GM18498 (cell line): ENCODE measurements around the gene GPC5.
A peak's percentile ranks its signal among the peaks of the same experiment; 100 is the strongest.

ENCODE experiments used
- ATAC-seq: cut with Tn5 transposase; IDR thresholded peaks from one replicate; pipeline ENCODE4 v1.9.1; 2021; ENCODE audit warnings: mild to moderate bottlenecking, moderate library complexity; ENCODE audit not compliant: unreplicated experiment

The GPC5 gene

DNA sequence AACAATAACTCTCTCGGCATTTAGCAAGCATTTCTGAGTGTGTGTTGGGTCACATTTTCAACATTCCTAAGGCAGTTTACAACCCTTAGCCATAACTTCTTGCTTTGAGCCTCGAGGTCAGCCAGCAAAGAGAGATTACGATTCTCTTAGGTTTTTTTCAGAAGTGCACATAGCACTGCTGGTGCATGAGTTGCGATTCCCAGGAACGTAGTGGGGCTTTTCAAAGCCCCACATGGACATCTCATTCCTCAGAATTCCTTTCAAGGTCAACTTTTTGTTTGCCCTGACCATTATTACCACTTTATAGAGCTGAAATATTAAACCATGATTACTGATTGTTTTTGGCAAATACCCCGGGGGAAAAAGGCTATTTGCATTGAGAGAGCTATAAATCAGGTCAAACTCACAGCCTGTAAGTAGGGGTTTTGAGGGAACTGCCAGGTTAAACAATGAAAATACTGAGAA lies 705.3 kb downstream of the GPC5 start:
- ATAC-seq = no peak

DNA sequence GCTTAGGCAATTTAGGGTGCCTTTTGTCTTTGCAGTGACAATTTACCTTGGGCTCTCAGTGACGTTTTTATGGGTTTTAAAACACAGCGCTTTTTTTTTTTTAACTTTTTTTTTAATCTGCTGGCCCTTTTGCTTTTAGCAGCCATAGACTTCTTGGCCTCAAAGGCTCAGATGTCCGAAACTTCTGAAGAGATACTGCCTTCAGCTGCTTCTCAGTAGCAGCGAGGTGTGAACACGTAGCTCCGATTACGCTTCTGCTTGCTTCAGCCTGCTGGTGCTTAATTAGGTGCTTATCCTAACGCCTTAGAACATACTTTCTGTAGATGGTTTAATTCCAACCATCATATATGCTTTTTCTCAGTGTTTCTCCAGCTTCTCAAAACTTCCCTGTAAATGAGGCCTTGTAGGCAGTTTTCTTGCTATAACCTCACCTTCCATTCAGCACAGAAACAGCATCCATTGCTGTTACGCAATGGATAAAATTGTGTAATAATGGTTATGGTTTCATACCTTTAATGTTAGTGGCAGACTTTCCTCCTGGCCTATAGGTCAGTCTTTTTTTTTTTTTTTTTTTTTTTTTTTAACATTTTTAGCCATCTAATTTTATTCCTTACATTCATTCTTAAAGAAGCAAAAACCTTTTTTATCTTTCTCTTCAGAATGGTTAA lies 723.9 kb downstream of the GPC5 start:
- no peak for ATAC-seq

DNA sequence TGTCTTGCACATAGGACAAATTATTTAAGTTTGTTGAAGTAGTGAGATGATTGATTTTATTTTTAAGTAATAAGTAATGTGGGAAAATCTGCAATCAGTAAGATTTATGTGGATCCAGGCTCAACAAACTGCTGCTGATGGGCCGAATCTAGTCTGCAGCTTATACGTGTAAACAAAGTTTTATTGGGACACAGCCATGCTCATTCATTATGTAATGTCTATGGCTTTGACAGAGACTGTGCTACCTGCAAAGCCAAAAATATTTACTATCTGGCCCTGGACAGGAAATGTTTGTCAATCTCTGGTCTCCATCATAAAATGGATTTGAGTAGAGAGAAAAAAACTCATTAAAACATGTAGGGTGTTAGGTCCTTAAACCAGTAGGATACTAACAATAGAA lies 728.0 kb downstream of the GPC5 start:
- no peak for ATAC-seq

DNA sequence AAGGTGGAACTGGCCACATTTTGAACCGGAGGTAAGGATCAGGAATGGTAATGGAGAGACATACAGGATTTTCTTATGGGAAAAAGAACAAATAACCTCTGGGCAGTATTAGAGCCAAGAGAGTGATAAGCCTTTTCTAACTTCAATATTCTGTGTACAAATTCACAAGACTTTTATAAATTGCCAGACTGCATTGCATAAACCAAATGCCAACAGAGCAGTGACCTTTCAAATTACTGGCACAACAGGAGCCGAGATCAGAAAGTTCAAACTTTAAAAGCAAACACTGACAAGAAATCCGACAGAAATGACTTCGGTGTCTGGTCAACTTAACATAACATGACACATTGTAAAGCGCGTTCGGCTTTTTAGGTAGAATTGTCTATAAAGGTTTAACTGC lies 737.1 kb downstream of the GPC5 start:
- ATAC-seq = no peak

DNA sequence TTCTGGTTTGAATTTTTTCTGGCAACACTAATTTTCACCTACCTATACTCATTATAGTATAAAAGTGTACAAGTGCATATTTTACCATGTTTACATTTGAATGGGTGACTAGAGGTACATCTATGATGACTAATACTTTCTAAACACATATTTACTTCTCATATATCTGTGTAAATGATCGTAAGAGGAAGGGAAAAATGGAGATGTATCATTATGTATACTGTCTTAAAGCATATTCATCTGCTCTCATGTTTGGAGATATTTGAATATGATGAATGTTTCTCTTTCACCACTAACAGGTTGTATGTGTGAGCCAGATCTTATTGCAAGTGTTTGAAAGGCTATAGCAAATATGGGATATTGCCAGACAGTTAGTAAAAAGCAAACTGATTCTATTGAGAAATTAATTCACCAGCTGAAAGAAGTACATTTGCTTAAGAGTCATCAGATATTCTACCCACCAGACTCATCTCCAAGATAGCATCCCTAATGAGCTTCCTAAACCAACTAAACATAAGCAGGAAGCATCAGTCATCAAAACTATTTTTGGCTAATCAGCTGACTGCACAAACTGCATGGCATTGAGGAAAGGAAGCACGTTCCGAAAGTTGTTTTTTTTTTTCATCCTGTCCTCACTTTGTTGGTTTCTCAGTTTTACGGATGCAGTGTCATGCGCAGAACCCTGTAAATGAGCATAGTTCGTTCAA lies 738.2 kb downstream of the GPC5 start:
- no peak for ATAC-seq

DNA sequence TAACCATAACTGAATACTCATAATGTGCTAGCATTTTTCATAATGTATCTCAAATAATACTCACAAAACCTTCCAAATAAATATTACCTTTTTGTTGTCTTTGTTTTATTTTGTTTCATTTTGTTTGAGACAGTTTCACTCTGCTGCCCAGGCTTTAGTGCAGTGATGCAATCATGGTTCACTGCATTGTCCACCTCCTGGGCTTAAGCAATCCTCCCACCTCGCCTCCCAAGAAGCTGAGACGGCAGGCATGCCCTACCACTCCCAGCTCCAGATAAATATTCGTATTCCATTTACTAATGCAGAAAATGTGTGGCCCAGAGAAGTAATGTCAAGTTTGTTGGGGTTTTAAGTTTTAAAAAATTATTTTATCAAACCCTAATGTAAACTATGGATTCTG lies 739.1 kb downstream of the GPC5 start:
- no peak for ATAC-seq

DNA sequence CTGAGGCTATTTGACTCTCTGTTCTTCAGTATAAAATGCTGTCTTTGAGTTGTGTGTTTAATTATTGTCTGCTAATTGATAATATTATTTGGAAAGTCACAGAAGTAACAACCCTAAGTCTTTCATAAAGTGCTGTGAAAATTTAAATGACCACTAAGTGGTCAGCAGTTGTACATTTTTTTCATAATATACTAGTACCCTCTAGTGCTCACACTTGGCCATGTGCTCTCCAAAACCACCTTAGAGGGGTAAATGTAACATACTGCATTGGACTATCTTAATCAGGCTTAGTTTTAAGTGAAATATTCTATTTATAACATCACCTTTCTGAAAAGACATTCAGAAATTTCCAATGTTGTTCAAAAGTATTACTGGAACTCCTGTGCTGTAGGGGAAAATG lies 745.3 kb downstream of the GPC5 start:
- ATAC-seq = no peak

DNA sequence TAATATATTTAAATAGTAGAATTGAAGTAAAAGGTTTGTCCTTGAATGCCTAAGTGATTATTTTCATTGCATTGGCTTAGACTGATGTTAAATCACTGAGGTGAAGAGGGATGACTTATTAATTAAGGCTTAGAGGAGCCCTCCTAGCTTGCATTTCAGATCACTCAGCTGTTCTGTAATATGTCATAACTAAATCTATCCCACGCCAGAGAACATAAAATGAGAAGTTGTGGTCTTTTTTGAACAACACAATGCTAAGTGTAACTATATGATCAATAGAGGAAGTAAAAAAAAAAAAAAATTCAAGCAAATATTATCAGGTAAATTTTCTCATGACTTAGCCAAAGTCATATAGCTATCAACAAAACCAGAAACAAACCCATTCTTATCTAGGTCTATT lies 752.2 kb downstream of the GPC5 start:
- ATAC-seq = no peak

DNA sequence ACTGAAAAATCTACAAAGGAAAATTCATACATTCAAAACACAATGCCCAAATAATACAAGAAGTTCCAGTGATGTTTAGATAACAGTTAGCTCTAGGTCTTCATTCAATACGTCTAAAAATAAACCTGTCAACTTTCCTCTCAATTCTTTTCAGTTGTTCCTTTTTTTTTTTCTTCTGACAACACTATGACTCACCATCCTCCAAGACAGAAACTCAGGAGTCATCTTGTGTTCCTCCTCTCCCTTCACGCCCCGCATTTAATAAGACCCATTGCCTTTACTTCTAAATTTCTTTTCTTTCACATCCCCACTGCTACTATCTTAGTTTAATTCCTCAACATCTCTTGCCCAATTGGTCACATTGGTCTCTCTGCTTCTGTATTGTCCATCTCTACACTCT lies 759.9 kb downstream of the GPC5 start:
- ATAC-seq = no peak

DNA sequence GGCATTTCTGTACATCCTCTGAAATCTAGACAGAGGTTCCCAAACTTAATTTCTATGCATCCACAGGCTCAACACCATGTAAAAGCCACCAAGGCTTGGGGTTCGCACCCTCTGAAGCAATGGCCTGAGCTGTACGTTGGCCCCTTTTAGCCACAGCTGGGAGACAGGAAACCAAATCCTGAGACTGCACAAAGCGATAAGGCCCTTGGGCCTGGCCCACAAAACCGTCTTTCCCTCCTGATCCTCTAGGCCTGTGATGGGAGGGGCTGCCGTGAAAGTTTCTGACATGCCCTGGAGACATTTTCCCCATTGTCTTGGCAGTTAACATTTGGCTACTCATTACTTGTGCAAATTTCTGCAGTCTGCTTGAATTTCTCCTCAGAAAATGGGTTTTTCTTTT lies 766.4 kb downstream of the GPC5 start:
- no peak for ATAC-seq

DNA sequence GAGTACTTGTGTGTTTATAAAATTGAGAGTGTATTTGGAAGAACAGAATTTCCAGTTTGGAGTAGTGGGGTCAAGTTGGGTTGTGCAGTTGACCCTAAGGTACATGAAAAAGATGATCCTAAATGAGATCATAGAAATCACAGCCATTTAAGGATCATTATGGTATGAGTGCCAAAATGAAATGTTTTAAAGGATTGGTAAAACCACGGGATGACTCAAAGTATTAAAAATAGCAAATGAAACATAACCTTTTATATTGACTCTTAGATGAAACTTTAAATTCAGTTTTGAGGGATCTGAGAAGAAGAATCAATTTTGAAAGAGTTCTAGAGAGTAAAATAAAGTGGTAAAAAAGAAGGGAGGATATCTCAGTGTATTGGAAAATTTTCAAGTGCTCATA lies 773.8 kb downstream of the GPC5 start:
- no peak for ATAC-seq

DNA sequence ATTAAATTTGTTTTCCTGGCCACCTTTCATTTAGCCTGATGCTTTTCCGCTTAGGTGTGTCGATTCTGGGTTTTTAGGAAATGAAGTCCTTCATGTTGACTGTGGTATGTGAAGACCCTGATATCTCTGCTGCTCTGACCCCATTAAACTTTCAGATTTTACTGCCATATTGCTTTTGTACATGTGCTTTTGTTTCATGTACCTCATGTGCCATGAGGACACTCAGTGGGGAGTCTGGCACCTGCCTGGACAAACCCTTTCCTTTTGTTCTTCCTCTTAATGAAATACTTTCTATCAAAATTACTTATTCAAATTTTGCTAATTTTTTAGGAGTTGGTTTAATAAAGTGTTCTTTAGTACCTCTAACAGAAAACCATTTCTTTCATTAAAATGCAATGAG lies 774.8 kb downstream of the GPC5 start:
- no peak for ATAC-seq

DNA sequence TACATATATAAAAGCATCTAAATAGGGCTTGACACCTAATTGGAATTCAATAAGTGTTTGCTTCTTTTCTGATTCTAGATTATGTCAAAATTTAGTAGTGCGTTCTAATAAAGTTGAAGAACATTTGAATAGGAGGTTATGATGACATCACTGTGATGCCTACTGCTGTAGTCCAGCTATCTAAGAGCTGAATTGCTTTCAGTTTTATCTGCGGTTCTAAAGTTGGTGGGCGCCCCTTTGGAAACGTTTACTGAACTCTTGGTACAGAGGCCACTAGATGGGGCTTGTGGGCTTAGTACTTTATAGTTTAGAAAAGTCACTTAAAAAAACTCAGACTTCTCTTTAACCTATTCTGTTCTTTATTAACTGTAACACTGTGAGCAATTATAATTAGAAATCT lies 776.9 kb downstream of the GPC5 start:
- peak; percentile 41 for ATAC-seq

DNA sequence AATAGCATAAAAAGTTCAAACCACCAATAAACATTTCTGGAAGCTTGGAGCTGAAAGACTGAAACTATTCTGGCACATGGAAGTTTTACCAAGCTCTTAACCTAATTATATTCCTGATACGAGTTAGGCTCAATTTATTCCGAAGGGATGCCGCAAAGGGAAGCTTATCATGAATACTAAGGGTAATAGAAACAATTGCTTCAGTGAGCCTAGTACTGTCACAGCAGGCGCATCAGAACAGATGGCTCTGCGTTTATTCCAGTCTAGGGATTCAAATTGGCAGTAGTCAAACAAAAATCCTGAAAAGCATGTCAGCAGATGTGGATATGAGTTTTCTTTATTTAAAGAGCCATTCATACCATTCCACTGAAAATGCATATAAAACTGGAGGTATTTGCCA lies 779.5 kb downstream of the GPC5 start:
- ATAC-seq = no peak

DNA sequence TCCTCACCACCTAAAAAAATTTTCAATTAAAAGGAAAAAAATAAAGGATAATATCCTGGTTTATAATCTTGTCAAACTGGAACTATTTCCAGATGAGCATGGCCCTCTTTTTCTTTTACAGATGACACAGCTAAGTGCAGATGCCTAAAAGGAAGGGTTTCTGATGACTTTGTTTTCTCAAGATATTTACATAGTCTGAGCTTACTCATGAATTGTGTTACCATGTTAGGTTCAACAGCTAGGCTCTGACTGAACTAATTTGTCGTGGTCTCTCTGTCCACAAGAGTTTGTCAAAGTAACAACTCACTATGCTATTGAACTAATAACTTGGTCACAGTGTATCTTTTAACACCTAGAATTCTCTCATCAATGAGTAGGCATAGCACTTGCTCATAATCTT lies 780.8 kb downstream of the GPC5 start:
- no peak for ATAC-seq

DNA sequence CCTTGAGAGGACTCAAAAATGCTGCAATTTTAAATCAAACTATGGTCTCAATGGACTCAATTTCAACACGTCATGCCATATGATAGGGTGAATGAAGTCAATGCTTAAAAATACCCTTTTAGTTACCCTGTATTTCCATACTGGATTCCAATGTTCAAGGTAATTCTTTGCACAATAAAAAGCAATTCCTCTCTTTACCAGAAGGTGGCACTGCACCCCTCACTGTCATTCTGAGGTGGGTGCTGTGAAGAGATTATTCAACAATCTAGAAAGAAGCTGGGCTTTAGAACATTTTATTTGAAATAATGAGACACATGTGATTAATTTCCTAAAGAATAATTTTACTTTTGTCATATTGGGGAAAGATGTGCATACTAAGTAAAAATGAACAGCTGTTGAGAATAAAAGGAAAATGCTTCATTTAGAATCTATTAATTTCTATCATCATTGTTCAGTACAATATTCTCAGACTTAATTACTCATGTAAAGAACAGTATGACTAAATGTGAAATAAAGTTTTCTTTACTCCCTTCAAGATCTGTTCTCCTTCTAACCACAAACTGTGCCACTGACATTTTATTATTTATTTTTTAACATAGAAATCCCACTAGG lies 789.1 kb downstream of the GPC5 start:
- ATAC-seq = peak; percentile 75

DNA sequence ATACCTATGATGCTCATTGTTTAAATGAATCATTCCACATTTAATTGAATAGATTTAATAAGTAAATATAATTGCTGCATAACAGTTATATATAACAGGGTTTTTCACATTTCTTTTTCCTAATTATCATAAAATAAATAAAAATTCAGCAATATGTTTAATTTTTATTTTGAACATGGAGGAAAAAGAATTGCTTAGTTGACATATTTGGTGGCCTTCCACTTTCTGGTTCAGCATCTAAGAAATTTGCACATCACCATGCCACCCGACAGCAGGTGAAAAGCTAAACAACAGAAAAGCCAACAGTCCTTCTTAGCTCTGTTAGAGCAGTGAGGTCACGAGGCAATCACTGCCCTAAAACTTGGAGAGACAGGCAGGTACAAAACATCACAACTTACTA lies 790.2 kb downstream of the GPC5 start:
- no peak for ATAC-seq

DNA sequence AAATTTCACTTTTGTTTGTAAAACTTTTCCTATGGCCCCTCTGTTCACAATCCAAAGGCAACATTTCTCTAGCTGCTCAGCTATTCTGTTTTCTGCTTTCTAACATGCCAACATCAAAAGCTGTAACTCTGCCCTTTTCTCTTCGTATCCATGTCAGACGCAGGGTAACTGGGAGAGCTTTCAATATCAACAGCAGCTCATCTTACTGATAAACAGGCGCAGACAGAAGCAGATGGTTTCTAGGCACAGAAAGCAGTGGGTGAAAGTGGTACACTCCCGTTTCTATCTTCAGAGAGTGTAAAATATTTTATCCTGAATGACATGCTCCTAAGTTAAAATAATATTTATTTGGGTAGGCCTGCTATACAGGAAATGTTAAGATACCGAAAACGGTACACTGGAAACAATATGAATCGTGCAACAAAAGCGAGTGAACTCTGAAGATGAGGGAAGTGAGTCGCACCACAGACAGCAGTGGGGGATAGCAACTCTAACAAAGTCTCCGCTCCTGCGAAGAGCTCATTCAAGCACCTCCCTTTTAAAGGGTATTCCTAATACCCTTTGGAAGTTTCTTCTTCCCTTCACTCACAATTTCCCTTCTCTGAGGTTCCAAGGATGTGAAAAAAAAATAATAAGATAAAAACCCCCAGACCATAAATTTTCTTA lies 798.3 kb downstream of the GPC5 start:
- ATAC-seq = no peak

DNA sequence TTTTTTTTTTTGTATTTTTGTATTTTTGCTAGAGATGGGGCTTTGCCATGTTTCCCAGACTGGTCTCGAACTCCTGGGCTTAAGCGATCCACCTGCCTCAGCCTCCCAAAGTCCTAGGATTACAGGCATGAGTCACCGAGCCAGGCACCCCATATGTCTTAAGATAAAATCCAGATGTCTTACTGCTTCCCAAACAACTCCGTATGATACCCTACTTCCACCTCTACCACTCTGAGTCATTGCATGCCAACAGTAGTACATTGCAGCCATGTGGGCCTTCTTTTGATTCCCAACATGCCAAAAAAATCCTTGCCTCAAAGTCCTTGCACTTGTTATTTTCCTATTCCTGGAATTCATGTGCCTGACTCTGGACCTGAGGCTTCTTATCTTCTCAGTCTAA lies 799.2 kb downstream of the GPC5 start:
- no peak for ATAC-seq

DNA sequence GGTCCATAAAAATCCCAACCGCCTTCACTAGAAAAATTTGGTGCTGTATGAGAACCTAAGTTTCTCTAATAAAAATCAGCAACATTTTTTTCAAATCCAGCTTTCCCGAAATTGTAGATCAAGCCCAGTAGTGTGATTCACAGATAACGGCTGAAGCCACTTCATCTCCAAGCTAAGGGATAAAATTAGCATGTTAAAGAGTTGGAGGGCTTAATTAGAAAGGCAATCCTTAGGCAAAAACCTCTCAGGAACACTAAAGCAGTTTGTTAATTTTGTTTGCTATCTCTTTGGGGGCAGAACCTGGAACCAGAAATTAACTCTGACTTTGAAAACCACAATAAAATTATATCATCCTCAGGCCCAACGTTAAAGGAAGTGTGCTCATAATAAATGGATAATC lies 820.2 kb downstream of the GPC5 start:
- no peak for ATAC-seq

DNA sequence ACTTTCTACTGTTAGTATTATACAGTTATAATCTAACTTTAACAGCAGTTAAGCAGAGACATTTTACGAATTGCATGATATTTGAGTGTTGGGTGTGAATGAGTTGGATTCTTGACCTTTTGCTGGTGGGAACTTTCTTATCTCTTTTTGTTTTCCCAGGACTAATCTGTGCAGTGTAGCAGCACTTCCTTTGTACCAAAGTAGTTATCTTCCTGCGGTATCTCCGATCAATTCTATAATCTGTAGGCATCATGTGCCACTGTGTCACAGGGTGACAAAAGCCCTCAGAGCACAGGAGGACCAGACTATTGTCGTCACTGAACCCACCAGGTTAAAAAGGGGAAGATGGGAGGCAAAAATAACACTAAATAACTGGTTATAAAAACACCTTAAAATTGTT lies 823.5 kb downstream of the GPC5 start:
- no peak for ATAC-seq
